Right hindlimb (tissue), 1 donor: ENCODE measurements around the gene THTPA.
"Not testable (repeated sequence)": the region's sequence is repeated elsewhere in the genome, so short reads cannot be mapped to it uniquely, and the experiment has no call there.

Experiments
- DNase-seq: peaks from one replicate; pipeline ENCODE4 v3.0.0-alpha.2; 2018

THTPA gene

DNA sequence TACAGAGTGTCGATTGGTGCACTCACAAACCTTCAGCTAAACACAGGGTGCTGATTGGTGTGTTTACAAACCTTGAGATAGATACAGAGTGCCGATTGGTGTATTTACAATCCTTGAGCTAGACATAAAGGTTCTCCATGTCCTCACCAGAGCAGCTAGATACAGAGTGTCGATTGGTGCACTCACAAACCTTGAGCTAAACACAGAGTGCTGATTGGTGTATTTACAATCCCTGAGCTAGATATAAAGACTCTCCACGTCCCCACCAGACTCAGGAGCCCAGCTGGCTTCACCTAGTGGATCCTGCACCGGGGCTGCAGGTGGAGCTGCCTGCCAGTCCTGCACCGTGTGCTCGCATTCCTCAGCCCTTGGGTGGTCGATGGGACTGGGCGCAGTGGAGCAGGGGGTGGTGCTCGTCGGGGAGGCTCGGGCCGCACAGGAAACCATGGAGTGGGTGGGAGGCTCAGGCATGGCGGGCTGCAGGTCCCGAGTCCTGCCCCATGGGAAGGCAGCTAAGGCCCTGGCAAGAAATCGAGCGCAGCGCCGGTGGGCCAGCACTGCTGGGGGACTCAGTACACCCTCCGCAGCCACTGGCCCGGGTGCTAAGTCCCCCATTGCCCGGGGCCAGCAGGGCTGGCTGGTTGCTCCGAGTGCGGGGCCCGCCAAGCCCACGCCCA, 28.6 kb downstream of the THTPA start:
- not testable (repeated sequence) for DNase-seq

DNA sequence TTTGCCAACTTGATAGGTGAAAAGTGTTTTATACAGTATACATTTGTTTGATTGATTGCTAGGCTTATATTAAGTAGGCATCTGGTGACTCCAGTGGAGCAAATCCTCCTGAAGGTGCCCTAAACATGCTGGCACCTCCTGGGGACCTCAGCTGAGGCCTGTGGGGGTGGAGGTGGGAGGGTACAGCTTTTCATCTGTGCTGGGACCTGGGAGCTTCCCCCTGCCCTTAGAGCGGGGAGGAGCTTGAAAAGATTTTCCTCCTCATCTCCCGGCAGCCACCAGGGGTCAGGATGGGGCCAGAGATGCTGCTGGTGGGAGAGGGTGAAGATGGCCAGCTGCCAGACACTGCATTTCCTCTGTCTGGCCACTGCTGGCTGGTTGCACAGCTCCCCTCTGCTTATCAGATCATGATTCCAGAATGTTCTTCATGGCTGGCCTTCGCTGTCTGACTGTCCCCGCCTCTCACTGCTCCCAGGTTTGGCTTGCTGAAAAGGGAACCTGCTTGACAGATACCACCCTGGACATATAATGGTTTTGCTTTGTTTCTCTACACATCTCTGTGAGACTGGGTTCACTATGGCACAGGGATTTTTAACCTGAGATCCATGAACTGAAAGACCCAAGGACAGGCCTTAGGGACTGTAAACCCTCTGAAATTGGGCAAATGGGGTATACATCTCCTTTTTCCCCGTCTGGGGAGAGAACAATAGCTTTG, 33.0 kb downstream of the THTPA start:
- peak; percentile 91 for DNase-seq

DNA sequence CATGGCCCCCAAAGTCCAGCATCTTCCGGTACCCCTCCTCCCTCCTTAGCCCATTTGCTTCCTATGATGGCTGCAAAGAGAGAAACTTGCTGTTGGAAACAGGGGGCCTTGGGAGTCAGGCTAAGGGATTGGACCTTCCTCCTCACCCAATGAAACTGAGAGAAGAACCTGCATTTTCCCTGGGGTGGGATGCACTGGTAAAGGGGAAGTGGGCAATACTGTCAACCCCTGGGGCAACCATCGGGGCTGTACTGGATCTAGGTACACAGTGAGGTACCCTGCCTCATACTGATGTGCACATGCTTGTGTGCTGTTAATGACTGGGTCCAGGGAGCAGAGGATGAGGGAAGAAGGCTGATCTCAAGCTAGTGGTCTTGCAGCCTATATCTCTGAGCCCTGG, 33.5 kb downstream of the THTPA start:
- no peak for DNase-seq

DNA sequence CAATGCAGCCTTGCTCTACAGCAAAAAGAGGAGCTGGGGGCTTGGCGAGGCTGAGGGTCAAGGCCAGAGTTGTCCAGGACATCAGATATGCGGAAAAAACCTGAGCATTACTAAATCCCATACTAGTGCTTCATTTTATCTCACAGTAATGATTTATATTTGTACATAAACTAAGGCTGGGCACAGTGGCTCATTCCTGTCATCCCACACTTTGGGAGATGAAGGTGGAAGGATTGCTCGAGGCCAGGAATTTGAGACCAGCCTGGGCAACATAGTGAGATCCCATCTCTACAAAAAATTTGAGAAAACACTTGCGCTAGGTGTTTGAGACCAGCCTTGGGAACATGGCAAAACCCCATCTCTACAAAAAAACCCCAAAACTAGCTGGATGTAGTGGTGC, 34.1 kb downstream of the THTPA start:
- no peak for DNase-seq

DNA sequence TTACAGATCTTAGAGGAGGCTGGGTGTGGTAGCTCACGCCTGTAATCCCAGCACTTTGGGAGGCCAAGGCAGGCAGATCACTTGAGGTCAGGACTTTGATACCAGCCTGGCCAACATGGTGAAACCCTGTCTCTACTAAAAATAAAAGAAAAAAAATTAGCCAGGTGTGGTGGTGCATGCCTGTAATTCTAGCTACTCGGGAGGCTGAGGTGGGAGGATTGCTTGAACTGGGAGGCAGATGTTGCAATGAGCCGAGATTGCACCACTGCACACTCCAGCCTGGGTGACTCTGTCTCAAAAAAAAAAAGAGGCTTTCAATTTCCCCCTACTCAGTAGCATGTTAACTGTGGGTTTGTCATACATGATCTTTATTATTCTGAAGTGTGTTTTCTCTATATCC, 38.1 kb downstream of the THTPA start:
- DNase-seq, result not testable (repeated sequence)

DNA sequence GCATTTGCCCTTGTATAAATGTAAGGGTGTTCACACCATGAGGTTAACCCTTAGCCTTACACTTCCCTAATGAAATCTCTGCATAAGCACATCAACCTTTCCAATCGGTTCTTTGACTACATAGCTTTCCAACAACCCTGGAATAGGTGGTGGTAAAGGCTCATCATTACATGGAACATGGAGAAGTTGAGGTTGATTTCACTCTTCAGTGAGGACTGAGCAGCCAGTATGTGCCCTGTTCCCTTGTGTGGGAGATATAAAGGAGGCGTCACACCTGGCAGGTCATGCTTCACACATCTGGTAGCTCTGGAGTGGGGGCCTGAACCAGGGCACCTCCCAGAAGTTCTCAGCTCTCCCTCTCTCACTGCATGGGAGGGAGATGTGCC, 44.2 kb downstream of the THTPA start:
- DNase-seq, result no peak

DNA sequence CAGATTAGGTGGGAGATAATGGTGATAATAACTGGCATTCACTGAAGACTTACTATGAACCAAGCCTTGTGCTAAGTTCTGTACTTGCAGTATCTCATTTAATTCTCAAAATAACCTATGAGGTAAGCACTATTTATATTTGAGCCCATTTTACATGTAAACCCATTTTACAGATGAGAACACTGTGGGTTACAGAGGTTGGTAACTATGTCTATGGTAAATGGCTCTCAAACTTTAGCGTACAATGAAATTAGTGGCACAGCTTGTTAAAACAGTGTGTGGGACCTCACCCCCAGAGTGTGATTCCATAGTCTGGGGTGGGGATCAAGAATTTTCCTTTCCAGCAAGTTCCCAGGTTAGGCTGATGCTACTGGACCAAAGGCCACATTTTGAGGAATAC, 44.7 kb downstream of the THTPA start:
- DNase-seq, result no peak

DNA sequence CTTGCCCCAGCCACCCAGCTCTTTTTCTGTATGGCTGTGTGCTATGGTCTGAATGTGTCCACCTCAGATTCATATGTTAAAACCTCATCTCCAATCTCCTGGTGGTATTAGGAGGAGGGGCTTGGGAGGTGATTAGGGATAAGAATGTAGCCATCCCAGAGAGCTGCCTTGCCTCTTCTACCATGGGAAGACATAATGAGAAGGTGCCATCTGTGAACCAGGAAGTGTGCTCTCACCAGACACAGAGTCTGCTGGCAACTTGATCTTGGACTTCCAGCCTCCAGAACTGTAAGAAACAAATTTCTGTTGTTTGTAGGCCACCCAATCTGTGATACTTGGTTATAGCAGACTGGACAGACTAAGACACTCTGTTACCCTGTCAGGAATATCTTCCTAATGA, 45.4 kb downstream of the THTPA start:
- no peak for DNase-seq

DNA sequence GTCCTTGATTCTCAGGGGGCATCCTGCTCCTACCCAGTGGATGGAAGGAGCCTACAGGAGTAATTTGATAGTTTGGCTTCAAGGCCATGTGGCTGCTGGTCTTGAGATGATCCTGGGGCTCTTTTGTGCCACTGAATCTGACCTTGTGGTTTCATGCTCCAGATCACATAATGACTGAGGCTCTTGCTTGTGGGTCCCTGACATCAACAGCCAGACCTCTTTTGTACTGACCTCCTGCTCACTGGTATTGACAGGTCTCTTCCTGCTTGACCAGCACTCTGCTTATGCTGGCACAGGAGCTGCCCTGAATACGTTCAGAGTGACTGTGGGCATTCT, 45.7 kb downstream of the THTPA start:
- no peak for DNase-seq

DNA sequence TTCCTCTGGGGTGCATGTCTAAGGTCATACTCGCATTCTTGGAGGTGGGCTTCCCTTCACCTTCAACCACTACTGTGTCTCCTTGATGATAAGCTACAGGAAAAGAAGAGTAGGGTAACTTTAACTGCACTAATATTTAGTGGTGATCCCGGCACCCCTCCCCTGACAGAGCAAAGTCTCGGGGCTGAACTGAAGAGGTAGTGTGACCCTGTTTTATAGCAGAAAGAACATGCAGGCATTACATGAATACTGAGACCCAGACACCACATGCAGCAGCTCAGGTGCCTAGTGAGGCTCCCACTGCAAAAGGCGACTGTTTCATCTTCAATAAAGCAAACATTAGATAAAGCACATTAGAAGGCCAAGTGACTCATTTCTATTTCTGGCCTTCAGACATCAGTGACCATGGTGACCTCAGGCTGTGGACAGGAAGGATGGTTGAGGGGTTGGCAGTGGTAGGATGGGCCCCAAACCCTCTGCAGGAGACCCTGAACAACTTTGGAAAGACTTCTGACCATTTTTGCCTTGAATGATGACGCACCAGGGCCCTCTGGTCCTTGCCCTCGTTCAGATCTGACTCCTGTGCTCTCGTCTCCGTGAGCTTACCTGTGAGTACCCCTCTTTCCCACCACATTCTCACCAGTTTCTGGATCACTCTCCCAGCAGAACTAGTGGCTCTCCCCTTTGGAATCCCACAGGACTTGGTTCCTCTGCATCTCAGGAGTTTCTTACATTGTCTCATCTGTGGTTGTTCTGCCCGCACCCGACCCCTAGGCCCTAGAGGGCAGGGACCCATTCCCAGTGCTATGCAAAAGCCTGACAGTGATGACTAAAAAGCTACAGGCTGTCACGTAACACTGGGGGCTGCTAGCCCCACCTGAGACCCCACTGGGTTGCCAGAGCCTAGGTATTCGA, 46.4 kb downstream of the THTPA start:
- DNase-seq, result no peak

DNA sequence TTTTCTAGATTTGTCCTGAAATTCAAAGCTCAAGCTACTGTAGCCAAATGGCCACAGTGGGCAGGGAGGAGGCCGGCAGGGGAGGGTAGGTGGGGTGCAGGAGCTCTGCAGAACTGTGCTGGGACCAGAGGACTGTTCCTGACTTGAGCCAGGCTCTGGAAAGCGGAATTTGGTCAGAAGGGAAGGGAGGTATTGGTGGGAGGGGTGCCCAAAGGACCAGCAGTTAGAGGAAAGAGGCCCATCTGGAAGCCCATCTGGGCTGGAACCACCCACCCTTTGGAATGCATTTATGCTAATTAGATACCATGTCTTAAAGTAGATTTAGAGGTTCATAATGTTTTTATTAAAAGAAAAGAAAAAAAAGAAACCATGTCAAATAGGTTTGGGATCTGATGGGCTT, 47.0 kb downstream of the THTPA start:
- DNase-seq, result no peak

DNA sequence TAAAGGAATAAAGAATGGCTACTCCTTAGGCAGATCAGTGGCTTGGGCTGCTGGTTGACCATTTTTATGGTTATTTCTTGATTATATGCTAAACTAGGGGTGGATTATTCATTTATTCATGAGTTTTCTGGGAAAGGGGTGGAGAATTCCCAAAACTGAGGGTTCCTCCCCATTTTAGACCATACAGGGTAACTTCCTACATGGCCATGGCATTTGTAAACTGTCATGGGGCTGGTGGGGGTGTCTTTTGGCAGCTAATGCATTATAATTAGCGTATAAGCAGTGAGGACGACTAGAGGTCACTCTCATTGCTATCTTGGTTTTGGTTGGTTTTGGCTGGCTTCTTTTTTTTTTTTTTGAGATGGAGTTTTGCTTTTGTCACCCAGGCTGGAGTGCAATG, 48.1 kb downstream of the THTPA start:
- no peak for DNase-seq

DNA sequence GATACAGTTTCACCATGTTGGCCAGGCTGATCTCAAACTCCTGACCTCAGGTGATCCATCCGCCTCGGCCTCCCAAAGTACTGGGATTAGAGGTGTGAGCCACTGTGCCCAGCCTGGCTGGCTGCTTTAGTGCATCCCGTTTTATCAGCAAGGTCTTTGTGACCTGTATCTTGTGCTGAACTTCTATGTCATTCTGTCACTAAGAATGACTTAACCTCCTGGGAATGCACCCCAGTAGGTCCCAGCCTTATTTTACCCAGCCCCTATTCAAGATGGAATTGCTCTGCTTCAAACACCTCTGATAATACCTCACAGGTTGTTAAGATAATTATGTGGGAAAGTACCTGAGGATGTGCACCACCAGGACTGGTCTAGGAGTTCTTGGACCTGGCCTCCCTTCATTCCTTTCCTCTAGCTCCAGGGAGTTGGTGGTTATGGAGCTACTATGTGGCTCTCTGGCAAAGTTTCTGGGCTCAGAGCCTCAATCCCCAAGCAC, 48.7 kb downstream of the THTPA start:
- no peak for DNase-seq

DNA sequence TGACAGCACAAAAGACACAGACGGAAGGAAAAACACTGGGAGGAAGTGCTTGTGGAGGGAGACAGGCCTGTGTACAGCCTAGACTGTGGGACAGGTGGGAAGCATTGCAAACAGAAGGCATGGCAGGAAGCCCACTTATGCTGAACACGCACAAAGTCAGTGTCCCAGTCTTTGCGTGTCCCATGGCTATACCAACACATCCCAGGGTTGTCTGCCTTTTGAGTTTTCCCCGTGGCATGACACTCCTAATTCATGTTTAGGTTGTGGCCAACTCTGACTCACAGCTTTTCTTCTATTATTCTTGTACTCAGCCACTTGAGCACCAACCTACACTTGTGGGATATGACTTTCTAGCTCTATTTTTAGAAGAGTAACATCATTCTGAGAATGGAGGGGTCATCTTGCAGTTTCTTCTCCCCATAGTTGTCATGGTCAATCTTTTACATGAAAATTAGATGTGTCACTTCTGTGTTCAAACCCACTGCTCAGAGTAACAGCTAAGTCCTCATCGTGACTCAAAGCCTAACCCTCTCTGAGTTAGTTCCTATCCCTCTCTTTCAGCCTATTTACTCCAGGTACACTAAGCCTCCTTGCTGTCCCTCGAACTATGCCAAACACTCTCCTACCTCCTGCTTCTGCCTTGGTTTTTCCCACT, 50.0 kb downstream of the THTPA start:
- DNase-seq, result no peak

DNA sequence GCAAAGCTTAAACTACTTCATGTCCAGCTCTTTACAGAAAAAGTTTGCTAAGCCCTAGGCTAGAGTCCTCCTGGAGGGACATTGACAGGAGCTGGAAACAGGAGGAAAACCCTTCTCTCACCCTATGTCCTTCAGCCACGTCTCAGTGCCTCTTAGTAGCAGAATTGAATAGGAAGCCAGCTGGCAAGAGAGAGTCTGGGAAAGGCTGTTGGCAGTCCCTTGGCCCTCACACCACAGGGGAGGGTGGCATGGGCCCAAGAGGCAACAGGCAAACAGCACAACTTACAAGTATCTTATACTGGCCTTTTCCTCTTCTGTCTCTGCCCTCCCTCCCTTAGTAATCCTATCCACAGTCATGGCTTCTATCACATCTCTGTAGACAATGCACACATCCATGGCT, 52.4 kb downstream of the THTPA start:
- DNase-seq, result no peak

DNA sequence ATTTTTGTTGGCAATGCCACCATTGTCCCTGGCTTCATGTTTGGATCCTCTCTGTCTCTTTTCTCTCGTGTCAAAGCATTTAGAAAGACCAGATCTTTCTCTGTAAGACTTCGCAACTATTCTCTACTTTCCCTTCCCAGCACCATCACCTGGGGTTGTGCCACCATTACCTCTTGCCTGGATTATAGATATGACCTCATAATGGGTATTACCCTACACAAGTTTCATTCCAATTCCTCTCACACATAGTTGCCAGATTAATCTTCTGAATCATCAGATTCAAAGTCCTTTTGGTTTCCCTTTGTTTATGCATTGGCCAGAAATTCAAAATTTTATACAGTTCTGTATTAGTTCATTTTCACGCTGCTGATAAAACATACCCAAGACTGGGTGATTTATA, 52.9 kb downstream of the THTPA start:
- no peak for DNase-seq

DNA sequence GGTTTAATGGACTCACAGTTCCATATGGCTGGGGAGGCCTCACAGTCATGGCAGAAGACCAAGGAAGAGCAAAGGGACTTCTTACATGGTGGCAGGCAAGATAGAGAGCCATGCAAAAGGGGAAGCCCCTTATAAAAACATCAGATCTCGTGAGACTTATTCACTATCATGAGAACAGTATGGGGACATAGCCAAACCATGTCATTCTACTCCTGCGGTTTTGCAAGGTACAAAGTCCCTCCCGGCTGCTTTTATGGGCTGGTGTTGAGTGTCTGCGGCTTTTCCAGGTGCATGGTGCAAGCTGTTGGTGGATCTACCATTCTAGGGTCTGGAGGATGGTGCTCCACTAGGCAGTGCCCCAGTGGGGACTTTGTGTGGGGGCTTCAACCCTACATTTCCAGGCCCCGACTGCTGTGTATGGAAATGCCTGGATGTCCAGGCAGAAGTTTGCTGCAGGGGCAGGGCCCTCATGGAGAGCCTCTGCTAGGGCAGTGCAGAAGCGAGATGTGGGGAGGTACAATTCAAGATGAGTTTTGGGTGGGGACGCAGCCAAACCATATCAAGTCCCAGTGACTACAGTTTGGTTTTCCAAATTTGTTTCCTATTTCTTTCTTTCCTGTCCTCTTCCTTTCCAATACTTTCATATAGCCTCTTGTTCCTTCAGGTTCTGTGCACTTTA, 53.5 kb downstream of the THTPA start:
- not testable (repeated sequence) for DNase-seq
